Stimulated activated CD8-positive, alpha-beta memory T cell treated with anti-CD3 and anti-CD28 coated beads, Interleukin-15, amount 100 ng/mL, for 4 hours (primary cell): ENCODE results near the gene BIRC6.
"Not testable (repeated sequence)": the region's sequence is repeated elsewhere in the genome, so short reads cannot be mapped to it uniquely, and the experiment has no call there.

Experiments used
- DNase-seq, 2 donors: peaks; one replicate each; pipeline ENCODE4 v3.0.0-alpha.2; 2020; ENCODE audit warnings: low read depth in 2 of 2

Gene BIRC6, protein sequence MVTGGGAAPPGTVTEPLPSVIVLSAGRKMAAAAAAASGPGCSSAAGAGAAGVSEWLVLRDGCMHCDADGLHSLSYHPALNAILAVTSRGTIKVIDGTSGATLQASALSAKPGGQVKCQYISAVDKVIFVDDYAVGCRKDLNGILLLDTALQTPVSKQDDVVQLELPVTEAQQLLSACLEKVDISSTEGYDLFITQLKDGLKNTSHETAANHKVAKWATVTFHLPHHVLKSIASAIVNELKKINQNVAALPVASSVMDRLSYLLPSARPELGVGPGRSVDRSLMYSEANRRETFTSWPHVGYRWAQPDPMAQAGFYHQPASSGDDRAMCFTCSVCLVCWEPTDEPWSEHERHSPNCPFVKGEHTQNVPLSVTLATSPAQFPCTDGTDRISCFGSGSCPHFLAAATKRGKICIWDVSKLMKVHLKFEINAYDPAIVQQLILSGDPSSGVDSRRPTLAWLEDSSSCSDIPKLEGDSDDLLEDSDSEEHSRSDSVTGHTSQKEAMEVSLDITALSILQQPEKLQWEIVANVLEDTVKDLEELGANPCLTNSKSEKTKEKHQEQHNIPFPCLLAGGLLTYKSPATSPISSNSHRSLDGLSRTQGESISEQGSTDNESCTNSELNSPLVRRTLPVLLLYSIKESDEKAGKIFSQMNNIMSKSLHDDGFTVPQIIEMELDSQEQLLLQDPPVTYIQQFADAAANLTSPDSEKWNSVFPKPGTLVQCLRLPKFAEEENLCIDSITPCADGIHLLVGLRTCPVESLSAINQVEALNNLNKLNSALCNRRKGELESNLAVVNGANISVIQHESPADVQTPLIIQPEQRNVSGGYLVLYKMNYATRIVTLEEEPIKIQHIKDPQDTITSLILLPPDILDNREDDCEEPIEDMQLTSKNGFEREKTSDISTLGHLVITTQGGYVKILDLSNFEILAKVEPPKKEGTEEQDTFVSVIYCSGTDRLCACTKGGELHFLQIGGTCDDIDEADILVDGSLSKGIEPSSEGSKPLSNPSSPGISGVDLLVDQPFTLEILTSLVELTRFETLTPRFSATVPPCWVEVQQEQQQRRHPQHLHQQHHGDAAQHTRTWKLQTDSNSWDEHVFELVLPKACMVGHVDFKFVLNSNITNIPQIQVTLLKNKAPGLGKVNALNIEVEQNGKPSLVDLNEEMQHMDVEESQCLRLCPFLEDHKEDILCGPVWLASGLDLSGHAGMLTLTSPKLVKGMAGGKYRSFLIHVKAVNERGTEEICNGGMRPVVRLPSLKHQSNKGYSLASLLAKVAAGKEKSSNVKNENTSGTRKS (N-terminal part only)

GRCh38 chr2:32356681-32357317 is at the start of gene BIRC6:
BIRC6 (plus strand) TSS chr2:32357023; CDS start chr2:32357162, 139 bp downstream.
- peak; percentile 81 to 89 for DNase-seq

- no peak for DNase-seq
These were observed 46.2 kb upstream of the BIRC6 start for GRCh38 chr2:32310577-32310976.

DNA sequence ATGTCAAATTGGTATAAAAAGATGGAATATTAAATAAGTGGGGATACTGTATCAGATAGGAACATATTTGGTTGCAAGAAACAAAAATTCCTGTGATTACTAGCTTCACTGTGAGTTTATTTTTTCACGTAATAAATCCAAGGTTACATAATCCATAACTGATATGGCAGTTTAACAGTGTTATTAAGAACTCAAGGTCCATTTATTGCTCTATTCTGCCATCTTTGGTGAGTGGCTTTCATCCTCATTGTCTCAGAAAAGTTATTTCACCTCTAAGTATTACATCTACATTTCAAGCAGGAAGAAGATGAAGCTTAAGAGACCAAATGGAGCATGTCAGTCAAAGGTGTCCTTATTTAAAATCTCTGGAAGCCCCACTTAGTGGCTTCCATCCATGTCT is 41.9 kb upstream of the BIRC6 start:
- DNase-seq, result no peak

- DNase-seq, result not testable (repeated sequence)
These were observed 28.1 kb upstream of the BIRC6 start for GRCh38 chr2:32328679-32329078.

- not testable (repeated sequence) for DNase-seq
These were observed 27.4 kb upstream of the BIRC6 start for GRCh38 chr2:32329180-32329980.

- no peak for DNase-seq
These were observed 26.7 kb upstream of the BIRC6 start for GRCh38 chr2:32330136-32330535.

DNA sequence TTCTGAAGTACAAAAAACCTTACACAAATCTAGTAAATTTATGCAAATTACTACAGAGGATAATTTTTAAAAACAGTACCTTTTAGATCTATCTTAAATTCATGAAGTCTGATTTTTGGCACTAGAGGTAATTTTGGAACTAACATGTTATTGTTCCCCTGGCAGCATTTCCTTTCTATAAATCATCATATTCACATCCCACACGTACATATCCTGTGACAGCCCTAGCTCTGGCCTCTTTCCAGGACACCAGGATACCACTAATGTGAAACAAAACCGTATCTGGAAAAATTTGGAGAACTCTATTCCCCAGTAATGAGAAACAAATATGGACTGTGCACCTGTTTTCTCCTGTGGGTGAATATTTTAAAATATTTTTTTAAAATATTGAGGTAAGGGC is 14.0 kb upstream of the BIRC6 start:
- DNase-seq, result no peak

GRCh38 chr2:32350797-32351196 is 6.0 kb upstream of the BIRC6 start:
- not testable (repeated sequence) for DNase-seq

DNA sequence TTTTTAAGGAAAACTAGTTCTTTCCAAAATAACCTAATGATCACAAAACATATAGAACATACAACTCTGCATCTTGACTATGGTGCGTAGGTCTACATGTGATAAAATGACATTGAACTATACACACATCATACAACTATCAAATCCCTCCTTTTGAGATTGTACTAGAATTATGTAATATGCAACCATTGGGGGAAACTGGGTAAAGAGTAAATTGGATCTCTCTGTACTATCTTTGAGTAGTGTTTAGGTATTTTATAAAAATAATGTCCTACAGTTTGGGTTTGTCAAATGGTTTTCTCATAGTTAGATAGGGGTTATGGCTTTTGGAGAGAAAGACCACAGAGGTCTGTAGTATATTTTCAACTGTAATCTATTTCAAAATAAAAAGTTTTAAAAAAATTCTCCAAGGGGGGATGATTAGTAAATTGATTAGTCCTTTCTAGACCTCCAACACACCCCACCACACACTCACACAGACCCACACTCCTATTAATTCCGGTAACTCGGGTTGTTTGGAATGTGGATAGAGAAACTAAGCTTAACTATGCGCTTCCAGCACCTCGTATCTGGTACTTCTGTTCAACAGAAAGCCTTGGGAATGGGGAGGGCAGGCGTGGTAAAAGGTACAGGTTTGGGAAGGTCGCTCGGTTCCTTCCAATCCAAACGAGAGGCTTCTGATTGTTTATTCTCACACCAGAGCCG is 695 bp upstream of the BIRC6 start:
- DNase-seq, result no peak

DNA sequence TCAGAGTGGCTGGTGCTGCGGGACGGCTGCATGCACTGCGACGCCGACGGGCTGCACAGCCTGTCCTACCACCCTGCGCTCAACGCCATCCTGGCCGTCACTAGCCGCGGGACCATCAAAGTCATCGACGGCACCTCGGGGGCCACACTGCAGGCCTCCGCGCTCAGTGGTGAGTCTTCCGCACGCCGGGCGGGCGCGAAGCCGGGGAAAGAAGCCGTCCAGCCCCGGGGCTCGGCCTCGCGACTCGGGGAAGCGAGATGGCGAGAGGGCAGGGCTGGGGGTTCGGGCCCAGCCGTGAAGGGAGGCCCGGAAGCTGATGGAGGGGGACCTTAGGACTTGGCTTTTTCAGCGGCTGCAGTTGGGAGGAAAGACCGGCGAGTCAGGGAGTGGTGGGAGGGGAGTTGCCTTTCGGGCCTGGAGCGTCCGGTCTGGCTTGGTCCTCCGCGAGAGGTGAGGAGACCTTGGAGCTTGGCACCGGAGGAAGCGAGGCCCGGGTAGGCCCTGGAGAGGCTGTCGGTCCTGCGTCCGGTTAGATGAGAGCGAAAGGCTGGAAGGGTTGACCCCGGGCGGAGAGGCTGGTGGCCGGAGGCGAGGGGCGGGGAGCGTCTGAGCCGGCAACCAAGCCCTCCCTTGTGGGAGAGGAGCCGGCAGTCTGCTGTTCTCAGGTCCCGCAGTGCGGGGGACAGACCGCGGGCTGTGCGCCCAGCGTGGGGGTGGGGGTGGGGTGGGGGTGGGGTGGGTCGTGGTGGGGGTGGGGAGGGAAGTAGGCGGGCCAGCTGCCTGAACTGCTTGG is 691 bp downstream of the BIRC6 start:
- DNase-seq, result peak; percentile 0 to 7

GRCh38 chr2:32358111-32358482 is 1.3 kb downstream of the BIRC6 start:
- no peak for DNase-seq

DNA sequence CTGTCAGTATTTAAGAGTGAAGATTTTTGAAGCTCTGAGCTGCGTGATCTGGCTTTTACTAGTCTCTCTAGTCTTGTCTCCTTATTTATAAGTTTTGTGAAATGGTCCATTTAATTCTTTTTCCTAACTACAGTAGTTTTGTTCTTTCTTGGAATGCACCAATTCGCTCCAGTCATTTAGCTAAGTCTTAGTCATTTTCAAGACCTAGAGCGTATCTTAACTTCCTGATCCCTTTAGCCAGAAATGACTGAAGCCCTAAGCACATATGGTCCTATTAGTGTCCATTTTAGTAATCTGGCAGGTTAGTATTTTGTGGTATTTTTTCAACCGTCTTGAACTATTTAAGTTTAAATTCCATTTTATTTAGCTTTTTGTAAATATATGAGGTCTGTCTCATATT is 3.6 kb downstream of the BIRC6 start:
- DNase-seq, result no peak

DNA sequence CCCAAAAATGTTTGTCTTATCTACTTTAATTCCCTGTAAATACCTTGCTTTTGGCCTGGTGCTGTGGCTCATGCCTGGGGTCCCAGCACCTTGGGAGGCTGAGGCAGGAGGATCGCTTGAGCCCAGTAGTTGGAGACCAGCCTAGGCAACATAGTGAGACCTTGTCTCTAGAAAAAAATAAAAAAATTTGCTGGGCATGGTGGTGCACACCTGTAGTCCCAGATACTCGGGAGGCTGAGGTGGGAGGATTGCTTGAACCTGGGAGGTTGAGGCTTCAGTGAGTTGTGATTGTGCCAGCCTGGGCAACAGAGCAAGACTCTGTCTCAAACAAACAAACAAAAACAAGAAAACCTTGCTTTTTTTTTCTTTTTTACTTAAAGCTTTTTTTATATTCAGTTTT is 6.2 kb downstream of the BIRC6 start:
- not testable (repeated sequence) for DNase-seq

- no peak for DNase-seq
These were observed 6.8 kb downstream of the BIRC6 start for GRCh38 chr2:32363597-32363996.

GRCh38 chr2:32364290-32364689 is 7.5 kb downstream of the BIRC6 start:
- not testable (repeated sequence) for DNase-seq

DNA sequence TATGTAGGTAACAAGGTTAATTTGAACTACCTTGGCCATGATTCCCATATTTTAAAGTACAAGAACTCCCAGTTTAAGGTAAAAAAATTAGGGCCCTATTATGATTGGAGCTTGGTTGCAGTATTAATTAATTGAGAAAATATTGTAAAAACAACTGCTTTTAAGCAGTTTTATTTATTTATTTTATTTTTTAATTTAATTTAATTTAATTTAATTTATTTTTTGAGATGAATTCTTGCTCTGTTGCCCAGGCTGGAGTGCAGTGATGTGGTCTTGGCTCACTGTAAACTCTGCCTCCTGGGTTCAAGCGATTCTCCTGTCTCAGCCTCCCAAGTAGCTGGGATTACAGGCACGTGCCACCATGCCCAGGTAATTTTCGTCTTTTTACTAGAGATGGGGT is 8.9 kb downstream of the BIRC6 start:
- not testable (repeated sequence) for DNase-seq

DNA sequence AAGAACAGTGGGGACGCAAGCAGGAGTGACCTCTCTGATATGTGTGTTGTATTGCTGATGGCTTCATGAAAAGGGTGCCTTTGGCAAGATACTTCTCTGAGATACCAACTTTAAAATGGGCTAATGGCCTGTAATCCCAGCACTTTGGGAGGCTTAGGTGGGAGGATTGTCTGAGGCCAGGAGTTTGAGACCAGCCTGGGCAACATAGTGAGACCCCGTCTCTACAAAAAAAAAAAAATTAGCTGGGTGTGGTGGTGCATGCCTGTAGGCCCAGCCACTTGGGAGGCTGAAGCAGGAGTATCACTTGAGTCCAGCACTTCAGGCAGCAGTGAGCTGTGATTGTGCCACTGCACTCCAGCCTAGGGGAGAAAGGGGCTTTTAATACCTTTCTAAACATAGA is 9.8 kb downstream of the BIRC6 start:
- no peak for DNase-seq

- DNase-seq, result no peak
These were observed 12.4 kb downstream of the BIRC6 start for GRCh38 chr2:32369222-32369621.

- not testable (repeated sequence) for DNase-seq
These were observed 14.1 kb downstream of the BIRC6 start for GRCh38 chr2:32370942-32371341.
